ENCODE results near the gene POU2F2.

Gene POU2F2

DNA sequence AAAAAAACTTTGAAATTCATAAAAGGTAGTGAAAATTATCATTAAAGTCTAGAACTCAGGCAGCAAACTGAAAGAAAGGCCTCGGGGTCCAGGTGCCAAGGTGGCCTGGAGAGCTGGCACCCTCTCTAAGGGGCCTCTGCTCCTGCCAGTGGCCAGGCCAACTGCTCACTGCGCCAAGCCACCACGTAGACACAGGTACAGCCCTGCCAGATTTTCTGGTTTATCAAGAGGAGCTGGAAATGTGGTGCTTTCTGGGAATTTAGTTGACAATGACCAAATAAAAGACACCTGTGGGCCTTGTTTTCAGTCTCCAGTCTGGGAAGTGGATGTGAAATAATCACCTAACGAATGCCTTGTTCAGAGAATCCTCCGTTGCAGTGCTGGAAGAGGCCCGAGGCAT lies 33.5 kb downstream of the POU2F2 start:
- DNase-seq, result no peak

DNA sequence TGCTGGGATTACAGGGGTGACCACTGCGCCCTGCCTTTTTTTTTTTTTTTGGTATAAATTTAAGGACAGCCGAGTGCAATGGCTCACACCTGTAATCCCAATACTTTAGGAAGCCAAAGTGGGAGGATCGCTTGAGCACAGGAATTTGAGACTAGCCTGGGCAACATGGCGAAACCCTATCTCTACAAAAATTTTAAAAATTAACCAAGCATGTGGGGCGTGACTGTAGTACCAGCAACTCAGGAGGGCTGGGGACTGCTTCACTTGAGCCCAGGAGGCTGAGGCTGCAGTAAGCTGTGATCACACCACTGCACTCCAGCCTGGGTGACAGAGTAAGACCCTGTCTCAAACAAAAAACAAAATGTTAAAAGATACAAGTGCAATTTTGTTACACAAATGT lies 34.8 kb downstream of the POU2F2 start:
- DNase-seq, result no peak

DNA sequence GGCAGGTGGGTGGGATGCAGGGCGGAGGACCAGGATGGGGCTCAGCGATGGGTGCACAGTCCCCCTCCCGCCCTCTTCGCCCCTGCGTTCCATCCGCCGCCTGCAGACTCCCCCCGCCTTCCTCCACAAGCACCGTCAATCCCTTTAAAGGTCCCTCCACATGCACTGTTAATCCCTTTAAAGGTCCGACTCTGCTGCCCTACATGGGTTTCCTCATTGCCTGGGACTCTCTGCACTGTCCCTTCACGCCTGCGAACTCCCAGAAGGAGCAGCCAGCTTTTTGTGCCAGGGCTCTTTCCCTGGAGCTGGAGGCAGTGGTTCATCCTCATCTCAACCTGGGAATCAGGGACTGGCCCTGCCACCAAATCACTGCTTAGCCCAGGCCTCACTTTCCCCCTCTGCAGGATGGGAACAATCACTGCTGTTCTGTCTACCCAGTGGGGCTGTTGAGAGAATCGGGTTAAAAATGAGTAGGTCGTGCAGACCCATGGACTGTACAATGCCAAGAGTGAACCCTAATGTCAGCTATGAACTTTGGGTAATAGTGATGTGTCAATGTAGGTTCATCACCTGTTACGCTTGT lies 35.9 kb downstream of the POU2F2 start:
- DNase-seq, result no peak

DNA sequence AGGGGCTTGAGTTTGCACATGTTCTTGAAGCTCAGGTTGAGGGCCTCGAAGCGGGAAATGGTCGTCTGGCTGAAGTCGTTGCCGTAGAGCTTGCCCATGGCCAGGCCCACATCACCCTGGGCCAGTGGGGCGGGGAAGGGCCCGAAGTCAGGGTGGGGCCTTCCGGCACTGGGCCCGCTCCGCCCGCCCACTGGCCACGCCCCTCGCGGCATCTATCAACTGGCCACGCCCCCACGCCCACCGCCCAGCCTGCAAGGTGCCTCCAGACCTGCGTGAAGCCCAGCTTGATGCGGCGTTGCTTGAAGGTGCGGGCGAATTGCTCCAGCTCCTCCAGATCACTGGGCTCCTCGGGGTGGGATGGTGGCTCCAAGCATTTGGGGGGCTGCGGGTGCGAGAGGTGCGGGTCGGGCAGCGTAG lies 36.4 kb downstream of the POU2F2 start:
- no peak for DNase-seq

DNA sequence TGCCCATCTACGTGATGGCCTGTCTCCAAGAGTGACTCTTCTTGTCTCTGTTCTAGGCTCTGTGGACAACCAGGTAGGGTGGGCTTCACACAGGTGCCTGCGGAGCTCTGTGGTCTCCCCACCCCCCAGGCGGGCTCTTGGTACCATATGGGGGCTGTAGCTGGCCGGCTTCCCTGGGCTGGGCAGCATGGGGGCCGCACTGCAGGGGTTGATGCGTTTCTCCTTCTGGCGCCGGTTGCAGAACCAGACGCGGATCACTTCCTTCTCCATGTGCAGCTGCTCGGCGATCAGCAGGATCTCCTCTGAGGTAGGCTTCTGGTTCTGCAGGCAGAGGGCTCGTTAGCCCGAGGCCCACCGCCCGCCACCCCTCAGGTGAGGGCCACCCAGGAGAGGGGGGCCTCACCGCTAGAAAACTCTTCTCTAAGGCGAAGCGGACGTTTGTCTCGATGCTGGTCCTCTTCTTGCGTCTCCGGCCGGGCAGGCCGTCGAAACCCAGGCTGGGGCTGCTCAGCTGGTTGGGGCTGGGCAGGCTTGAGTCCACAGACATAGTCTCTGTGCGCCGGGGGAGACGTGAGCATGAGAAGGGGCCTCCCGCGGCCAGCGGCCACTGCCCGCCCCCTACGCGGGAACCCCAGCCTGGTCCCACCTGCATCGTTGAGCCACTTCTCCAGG lies 37.0 kb downstream of the POU2F2 start:
- no peak for DNase-seq

DNA sequence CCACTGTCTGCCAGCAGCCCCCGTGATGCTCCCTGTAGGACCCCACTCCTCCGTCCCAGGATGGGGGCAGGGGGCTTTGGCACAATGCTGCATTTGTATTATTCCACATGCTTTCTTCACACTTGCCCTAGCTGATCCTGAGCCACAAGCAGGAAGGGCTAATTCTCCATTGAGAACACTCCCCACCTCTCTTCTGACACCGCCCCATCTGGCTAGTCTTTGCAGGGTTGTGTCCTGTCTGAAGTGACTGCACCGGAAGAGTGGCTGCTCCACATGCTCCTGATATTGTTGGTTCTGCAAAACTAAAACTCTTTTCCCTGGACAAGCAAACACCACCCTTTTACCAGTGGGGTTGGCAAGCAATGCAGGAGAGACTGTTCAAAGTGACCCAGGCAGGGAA lies 38.3 kb downstream of the POU2F2 start:
- no peak for DNase-seq

DNA sequence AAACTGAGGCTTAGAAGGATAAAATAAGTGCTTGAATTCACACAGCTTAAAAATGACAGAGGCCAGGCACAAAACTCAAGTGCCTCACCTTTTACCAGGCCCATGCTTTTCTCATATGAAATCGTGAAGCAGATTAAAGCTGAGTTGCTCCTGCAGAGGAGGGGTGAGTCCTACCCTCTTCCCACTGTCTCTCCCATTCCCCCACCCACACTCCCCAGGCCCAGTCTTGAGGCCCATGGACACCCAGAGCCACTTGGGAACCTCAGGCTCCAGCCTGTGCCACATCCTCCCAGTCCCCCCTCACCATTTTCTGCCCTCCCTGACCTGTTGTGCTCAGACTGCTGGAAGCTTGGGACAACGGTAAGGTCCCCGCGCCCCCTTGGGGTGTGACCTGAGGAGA lies 38.7 kb downstream of the POU2F2 start:
- no peak for DNase-seq

DNA sequence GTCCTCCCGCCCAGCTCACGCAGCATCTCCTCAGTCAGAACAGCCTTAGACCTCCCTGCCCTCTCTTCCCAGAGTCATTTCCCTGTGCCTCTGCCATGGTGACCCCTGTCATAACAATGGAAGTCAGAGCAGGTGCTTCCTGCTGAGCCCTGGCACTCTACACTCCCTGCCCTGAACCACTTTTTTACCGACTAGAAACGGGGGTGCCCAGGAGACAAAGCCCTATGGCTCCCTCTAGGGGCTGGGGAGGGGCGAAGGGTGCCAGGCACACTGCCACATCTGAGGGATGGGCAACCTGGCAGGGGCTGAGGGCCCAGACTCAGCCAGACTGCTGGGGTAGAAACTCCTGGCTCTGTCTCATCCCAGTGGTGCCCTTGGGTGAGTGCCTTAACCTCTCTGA lies 39.9 kb downstream of the POU2F2 start:
- no peak for DNase-seq

DNA sequence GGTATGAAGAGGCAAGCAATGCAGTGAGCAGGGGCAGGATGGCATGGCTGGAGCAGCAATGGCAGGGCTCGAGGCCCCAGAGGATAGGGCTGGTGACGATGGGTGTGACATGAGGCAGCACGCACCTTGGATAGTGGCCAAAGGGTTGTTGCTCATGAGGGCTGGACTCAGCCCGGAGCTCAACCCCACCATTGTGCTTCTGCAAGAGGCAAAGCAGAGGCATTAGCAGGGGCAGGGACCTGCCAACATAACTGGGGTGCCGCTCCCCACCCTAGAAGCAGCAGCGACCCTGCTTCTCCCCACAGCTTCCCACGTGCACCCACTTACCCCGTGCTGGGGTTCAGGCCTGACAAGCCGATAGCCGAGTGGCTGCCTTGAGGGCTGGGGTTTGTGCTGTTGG lies 40.5 kb downstream of the POU2F2 start:
- no peak for DNase-seq

DNA sequence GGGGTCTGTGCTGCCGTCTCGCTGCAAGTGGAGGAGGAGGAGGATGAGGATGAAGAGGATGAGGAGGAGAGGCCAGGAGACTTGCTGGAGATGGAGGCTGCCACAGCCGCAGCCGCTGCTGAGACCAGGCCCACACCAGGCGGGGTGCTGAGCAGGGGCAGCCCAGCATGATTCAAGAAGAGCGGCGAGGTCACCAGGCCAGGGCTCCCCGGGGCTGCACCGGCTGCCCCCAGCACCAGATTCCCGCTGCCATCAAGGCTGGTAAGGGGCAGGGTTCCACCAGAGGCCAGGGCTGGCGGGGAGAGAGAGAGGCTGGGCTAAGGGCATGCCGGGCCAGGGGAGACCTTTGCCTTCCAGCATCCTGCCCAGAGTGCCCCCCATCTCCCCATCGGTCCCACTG lies 40.9 kb downstream of the POU2F2 start:
- DNase-seq, result no peak

DNA sequence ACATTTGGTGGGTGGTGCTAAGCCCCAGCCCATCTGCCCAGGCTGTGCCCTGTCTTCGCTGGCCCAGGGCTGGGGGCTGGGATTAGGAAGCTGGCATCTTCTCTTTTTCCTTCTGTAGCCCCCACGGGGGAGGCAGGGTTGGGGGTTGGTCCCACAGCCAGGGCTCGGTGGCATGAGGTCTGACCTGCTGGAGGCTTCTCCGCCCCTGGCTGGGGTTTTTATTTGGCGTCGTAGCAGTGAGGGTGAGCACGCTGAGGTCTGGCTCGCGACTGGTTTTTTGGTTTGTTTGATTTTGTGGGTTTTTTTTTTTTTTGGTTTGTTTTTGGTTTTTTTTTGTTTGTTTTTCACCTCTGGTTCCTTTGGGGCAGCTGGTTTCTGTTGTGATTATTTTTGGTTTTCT lies 41.6 kb downstream of the POU2F2 start:
- DNase-seq, result no peak

DNA sequence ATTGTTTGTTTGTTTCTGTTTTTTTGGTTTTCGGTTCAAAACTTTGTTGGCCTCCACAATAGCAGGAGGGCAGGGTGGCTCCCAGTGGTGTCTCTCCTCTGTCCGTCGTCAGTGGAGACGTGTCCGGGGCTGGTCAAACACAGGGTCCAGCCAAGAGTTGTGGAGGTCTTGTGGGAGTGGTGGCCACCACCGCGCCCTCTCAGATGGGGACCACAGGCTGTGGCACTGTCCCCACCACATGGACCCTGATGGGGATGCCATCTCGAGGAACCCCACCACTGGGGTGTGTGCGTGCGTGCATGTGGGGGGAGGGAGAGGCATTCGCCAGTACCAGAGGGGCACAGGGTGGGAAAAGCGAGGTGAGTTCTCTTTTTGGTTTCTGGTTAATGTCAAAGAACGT lies 42.5 kb downstream of the POU2F2 start:
- no peak for DNase-seq

DNA sequence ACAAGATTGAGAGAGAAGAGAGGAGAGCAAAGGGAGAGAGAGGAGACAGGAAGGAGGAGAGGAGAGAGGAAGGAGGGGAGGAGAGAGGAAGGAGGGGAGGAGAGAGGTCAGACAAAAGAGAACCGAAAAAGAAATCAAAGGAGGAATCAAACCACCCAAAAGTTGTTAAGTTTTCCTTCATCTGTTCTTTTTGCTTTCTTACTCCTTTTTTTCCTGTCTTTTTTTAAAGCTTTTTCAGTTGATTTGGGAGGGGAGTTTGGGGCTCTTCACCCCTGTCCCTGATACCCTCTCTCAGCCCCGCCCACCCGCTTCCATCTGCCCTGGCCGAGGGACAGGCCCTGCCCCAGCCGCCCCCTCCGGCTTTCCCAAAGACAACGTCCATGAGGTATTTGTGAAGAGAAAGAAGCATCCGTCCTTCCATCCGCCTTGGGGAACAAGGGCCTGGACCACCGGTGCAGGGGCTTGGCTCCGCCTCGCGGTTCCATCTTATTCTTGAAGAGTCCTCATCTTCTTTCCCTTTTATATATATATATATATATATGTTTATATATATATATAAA lies 43.0 kb downstream of the POU2F2 start:
- DNase-seq, result no peak

DNA sequence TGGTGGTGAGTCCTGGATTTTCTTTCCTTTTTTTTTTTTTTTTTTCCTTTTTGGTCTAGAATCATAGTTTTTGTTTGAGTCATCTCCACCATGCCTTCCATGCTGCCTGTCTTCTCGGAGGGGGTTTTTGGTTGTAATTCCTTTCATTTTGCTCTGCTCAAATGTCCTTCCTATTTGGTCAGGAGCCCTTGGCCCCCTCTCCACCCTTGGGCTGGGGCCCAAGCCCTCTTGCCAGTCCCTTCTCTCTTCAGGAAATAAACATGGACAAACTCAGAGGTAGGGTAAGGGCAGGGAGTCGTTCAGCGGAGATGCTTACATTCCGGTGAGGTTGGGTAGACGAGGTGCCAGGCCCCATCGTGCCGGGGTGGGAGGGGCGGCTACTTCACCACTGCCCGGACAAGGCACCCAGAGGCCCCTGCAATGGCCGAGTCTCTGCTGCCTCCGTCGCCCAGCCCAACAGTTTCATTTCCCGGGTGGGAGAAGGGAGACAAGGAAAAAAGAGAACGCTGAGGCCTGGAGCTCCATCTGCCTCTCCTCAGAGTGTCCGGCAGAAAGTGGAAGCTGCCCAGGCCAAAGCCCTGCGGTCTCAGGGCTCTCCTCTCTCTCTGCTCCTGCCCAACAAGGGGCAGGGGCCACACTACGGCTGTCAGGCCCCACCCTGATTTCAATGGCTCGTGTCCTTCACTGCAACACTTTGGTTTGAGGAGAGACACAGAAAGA lies 43.6 kb downstream of the POU2F2 start:
- DNase-seq, result no peak

DNA sequence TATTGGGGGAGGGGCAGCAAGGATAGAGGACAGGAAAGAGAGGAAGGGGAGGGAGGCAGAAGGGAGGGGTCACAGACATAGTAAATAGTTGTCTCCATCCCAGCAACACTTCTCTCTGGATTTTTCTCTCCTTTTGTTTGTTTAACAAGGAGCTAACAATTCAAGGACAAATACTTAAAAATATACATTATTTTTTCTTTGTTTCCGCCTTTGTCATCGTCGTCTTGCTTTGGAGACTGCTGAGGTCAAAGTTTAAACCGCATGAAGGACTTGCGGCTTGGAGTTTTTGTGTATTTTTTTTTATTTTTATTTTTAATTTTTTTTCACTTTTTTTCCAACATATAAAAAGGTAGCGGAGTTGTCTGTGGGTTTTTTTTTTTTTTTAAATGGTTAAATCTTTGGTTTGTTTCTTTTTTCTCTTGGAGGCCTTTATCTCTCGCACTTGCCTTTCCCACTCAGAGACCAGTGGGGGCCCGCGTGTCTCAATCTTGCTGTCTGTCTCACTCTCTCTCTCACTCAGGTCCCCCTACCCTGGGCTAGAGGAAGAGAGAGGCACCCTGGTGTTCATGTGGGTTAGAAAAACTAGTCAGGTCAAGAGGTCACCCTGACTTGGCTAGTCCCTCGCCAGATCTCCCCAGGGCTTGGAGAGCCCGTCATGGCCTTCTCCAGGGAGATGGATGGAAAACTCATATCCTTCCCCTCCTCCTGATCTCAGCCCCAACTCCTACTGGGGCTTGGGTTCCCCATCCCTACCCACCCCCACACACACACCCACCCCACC lies 45.3 kb downstream of the POU2F2 start:
- no peak for DNase-seq

DNA sequence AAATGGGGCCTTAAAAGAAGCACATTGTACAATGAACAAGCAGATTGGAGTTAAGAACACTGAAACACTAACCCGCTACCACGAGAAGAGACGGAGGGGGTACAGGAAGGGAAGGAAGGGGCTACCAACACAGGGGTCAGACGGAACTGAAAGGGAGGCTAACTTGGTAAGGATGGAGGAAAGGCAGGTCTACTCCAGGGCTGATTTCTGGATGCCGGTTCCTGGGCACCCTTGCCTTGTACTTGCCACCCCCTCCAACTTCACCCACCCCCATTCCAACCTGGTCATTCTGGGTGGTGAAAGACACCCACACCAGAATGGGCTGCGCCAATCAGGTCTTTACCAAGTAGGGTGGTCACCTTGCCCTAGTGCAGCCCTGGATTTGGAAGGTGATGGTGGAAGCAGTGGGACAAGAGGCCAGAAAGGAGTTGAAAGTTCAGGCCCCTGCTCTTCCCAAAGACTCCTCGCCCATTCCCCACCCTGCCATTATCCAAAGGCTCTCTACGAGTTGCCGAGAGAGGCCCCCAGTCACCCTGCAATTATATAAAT lies 46.0 kb downstream of the POU2F2 start:
- no peak for DNase-seq

DNA sequence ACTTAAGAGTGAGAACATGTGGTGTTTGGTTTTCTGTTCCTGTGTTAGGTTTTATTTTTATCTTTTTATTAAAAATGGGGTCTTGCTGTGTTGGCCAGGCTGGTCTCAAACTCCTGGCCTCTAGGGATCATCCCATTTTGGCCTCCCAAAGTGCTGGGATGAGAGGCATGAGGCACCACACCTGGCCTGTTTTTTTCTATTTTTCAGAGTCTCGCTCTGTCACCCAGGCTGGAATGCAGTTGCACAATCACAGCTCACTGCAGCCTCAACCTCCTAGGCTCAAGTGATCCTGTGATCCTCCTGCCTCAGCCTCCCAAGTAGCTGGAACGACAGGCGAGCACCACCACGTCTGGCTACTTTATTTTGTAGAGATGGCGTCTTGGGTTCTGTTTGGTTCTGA lies 48.7 kb downstream of the POU2F2 start:
- no peak for DNase-seq

DNA sequence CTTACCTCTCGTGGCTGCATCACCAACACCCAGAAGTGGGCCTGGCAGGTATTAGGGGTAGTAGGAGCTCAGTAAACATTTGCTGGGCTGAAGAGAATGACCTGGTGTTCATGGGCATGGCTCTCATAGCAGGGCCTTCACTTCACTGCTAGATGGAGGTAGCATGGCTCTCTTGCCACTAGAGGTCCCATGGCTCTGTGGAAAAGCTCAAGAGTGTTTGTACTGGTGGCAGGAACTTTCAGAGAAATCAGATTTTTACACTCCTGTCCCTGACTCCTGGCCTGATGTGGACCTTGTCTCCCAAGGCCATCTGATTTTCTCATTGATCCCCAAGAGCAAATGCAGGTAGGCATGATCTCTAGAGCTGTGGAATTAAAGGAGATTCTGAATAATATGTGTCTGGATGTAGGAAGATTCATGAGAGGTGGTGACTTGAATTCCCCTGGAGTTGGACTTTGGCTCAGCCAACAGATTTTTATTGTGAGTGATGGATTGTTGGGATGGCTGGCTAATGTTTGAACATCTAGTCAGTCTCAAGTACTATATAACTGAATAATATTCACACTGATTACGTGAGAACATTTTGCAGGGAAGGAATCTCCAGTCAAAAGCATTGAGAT lies 50.6 kb downstream of the POU2F2 start:
- no peak for DNase-seq

DNA sequence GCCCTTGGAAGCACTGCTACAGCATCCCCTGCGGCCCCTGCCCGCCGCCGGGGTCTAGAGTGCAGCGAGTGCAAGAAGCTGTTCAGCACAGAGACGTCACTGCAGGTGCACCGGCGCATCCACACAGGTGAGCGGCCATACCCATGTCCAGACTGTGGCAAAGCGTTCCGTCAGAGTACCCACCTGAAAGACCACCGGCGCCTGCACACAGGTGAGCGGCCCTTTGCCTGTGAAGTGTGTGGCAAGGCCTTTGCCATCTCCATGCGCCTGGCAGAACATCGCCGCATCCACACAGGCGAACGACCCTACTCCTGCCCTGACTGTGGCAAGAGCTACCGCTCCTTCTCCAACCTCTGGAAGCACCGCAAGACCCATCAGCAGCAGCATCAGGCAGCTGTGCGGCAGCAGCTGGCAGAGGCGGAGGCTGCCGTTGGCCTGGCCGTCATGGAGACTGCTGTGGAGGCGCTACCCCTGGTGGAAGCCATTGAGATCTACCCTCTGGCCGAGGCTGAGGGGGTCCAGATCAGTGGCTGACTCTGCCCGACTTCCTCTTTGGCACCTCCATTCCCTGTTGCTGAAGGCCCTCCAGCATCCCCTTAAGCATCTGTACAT lies 51.4 kb downstream of the POU2F2 start:
- no peak for DNase-seq

DNA sequence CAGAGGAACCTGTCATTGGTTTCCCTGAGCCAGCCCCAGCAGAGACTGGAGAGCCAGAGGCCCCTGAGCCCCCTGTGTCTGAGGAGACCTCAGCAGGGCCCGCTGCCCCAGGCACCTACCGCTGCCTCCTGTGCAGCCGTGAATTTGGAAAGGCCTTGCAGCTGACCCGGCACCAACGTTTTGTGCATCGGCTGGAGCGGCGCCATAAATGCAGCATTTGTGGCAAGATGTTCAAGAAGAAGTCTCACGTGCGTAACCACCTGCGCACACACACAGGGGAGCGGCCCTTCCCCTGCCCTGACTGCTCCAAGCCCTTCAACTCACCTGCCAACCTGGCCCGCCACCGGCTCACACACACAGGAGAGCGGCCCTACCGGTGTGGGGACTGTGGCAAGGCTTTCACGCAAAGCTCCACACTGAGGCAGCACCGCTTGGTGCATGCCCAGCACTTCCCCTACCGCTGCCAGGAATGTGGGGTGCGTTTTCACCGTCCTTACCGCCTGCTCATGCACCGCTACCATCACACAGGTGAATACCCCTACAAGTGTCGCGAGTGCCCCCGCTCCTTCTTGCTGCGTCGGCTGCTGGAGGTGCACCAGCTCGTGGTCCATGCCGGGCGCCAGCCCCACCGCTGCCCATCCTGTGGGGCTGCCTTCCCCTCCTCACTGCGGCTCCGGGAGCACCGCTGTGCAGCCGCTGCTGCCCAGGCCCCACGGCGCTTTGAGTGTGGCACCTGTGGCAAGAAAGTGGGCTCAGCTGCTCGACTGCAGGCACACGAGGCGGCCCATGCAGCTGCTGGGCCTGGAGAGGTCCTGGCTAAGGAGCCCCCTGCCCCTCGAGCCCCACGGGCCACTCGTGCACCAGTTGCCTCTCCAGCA lies 52.1 kb downstream of the POU2F2 start:
- no peak for DNase-seq

DNA sequence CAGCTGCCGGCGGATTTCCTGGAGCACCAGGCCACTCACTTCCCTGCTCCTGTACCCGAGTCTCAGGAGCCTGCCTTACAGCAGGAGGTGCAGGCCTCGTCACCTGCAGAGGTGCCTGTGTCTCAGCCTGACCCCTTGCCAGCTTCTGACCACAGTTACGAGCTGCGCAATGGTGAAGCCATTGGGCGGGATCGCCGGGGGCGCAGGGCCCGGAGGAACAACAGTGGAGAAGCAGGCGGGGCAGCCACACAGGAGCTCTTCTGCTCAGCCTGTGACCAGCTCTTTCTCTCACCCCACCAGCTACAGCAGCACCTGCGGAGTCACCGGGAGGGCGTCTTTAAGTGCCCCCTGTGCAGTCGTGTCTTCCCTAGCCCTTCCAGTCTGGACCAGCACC lies 53.0 kb downstream of the POU2F2 start:
- no peak for DNase-seq
